ENCODE measurements around the gene MSANTD1.

The MSANTD1 gene

DNA sequence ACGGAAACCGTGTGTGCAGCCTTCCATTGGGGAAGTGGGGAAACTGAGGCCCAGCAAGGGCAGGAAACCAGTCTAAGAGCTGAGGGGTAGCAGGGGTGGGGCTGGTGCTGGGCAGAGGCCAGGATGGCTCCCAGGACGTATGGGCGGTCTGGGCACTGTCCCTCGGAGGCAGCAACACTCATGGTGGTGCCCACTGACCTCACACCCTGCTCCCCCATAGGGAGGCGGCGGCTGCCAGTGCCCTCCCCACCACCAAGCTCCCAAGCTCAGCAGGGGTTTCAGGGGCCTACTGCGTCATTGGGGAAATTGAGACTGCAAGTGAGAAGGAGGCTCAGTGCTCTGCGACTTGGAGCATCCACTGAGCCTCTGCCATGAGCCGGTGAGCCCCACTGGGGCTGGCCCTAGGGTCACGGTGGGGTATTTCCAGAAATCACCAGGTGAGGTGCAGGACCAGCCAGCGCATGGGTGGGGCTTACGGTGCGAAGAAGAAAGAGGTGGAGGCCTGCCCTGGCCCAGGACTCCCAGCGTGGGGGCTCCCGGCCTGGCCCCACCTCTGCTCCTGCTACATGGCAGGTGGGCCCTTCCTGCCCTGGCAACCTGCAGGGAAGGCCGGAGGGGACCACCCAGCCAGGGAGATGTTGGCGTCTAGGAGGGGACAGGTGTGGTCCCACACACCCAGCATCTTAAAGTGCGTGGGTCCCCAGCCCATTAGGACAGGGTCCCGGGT, 915 bp downstream of the MSANTD1 start:
- Histone ChIP-seq H3F3A (ENCODE audit: control insufficient read depth, insufficient read depth) (no peaks in the 10 kb centered on the region), H3K27me3 (ENCODE audit: control insufficient read depth, low read length) (no peaks in the 10 kb centered on the region), H3K79me2 (ENCODE audit: control insufficient read depth, low read length) (no peaks in the 10 kb centered on the region), H3K4me1 (ENCODE audit: control insufficient read depth, low read length) (no peaks in the 10 kb centered on the region), H3K4me2 (ENCODE audit: low read length) (no peak overlapping the region), H3K9me2 (replicated peaks; ENCODE audit: control insufficient read depth, low read length) (no peaks in the 10 kb centered on the region), H3K4me3 (ENCODE audit: low read length) (no peak overlapping the region), H4K20me1 (ENCODE audit: control insufficient read depth, insufficient read depth, low read depth, low read length) (no peaks in the 10 kb centered on the region), H3K36me3 (ENCODE audit: control insufficient read depth, low read length) (no peaks in the 10 kb centered on the region), H3K9me3 (ENCODE audit: control insufficient read depth, insufficient read depth, low read length) (no peaks in the 10 kb centered on the region), H3K27ac (ENCODE audit: low read depth, low read length) (no peak overlapping the region)
- TF ChIP-seq EZH2phosphoT487 (IDR thresholded peaks at IDR 0.05; ENCODE audit: borderline replicate concordance, low read length) (no peak), CTCF (IDR thresholded peaks at IDR 0.05; ENCODE audit: low read depth, low read length, poor library complexity, severe bottlenecking) (no peak)

- no peaks in the 10 kb centered on the region for H3K9me2 ChIP-seq (replicated peaks; ENCODE audit: control insufficient read depth, low read length)
- H3K36me3 ChIP-seq (ENCODE audit: control insufficient read depth, low read length): no peaks in the 10 kb centered on the region
- no peaks in the 10 kb centered on the region for H3K79me2 ChIP-seq (ENCODE audit: control insufficient read depth, low read length)
- H3K27ac ChIP-seq (ENCODE audit: low read depth, low read length): no peak overlapping the region
- H3K4me2 ChIP-seq (ENCODE audit: low read length): no peak overlapping the region
- no peaks in the 10 kb centered on the region for H4K20me1 ChIP-seq (ENCODE audit: control insufficient read depth, insufficient read depth, low read depth, low read length)
- H3K4me1 ChIP-seq (ENCODE audit: control insufficient read depth, low read length): no peaks in the 10 kb centered on the region
- no peaks in the 10 kb centered on the region for H3F3A ChIP-seq (ENCODE audit: control insufficient read depth, insufficient read depth)
- TF ChIP-seq EZH2phosphoT487 (IDR thresholded peaks at IDR 0.05; ENCODE audit: borderline replicate concordance, low read length): no peak
- no peak for TF ChIP-seq CTCF (IDR thresholded peaks at IDR 0.05; ENCODE audit: low read depth, low read length, poor library complexity, severe bottlenecking)
- H3K9me3 ChIP-seq (ENCODE audit: control insufficient read depth, insufficient read depth, low read length): no peaks in the 10 kb centered on the region
- no peak overlapping the region for H3K4me3 ChIP-seq (ENCODE audit: low read length)
- no peaks in the 10 kb centered on the region for H3K27me3 ChIP-seq (ENCODE audit: control insufficient read depth, low read length)
Observed at GRCh38 chr4:3250438-3250955, 1.5 kb downstream of the MSANTD1 start.

DNA sequence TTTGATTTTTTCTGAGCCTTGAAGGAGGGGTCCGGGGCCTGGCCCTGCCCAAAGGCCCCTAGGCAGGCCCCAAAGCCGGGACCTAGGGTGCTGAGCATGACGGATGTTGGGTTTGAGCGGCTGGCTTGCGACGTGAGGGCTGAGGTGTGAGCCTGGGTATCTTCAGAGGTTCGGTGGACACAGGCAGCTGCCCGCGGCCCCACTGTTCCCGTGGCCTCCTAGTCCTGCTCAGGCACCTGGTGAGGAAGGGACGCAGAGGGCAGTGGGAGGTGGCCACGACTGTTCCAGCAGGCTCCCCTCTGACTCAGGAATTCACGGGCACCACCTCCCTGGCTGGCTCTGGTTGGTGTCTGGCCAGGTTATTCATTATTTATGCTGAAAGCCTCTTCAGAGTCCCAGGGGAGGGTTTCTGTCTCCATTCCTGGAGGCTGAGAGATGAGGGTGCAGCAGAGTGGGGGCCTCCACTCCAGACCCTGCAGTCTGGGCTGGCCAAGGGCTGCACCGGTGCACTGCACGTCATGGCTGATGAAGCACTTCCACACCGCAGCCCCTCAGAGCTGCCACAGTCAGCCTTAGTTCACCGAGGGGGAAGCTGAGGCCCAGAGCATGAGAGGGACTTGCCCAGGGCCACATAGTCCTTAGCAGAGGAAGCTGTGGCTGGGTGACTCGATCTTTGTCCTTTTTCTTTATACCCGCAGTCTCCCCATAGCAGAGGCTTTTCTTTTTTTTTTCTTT, 2.2 kb downstream of the MSANTD1 start:
- Histone ChIP-seq H3K9me2 (replicated peaks; ENCODE audit: control insufficient read depth, low read length) (no peaks in the 10 kb centered on the region), H3K4me1 (ENCODE audit: control insufficient read depth, low read length) (no peaks in the 10 kb centered on the region), H3K79me2 (ENCODE audit: control insufficient read depth, low read length) (no peaks in the 10 kb centered on the region), H3K4me2 (ENCODE audit: low read length) (no peak overlapping the region), H3F3A (ENCODE audit: control insufficient read depth, insufficient read depth) (no peaks in the 10 kb centered on the region), H3K9me3 (ENCODE audit: control insufficient read depth, insufficient read depth, low read length) (no peaks in the 10 kb centered on the region), H3K27me3 (ENCODE audit: control insufficient read depth, low read length) (no peaks in the 10 kb centered on the region), H4K20me1 (ENCODE audit: control insufficient read depth, insufficient read depth, low read depth, low read length) (no peaks in the 10 kb centered on the region), H3K27ac (ENCODE audit: low read depth, low read length) (no peak overlapping the region), H3K4me3 (ENCODE audit: low read length) (no peak overlapping the region), H3K36me3 (ENCODE audit: control insufficient read depth, low read length) (no peaks in the 10 kb centered on the region)
- no peak for TF ChIP-seq EZH2phosphoT487 (IDR thresholded peaks at IDR 0.05; ENCODE audit: borderline replicate concordance, low read length)
- TF ChIP-seq CTCF (IDR thresholded peaks at IDR 0.05; ENCODE audit: low read depth, low read length, poor library complexity, severe bottlenecking): no peak
